HepG2 (cell line): ENCODE data around the gene ECSIT. TPM values are rescaled to one million over a fixed set of nuclear protein-coding genes. Genes with fewer than 3 reads are reported as not detected.

Experiments
- ATF7-NPFF ChIP-seq: sonication (generic); formaldehyde crosslinking; IDR thresholded peaks from 2 replicates; pipeline ENCODE4 v1.8.1; 2023; ENCODE audit warnings: mild to moderate bottlenecking, low read depth, missing genetic modification reagents, moderate library complexity
- BRD4 ChIP-seq: sonication (generic); formaldehyde crosslinking; IDR thresholded peaks from 2 replicates; pipeline ENCODE4 v1.4.0; 2020; ENCODE audit warnings: missing genetic modification reagents
- HNF1A ChIP-seq, 2 experiments: sonication (generic) in 1 of 2; formaldehyde crosslinking in 1 of 2; IDR thresholded peaks; 2 replicates each; pipeline versions ENCODE4 v1.4.0 to v1.6.1; 2016 to 2020; ENCODE audit warnings: borderline replicate concordance in 1 of 2, low read depth in 1 of 2, mild to moderate bottlenecking in 1 of 2, missing genetic modification reagents in 1 of 2
- KMT2A ChIP-seq: sonication (generic); formaldehyde crosslinking; IDR thresholded peaks from 2 replicates; pipeline ENCODE4 v1.4.0; 2020; ENCODE audit warnings: missing genetic modification reagents
- PAXIP1 ChIP-seq: sonication (generic); formaldehyde crosslinking; conservative IDR thresholded peaks from 2 replicates; pipeline ENCODE4 v1.4.0; 2020; ENCODE audit warnings: mild to moderate bottlenecking, missing genetic modification reagents, moderate library complexity
- SP140L ChIP-seq: sonication (generic); formaldehyde crosslinking; IDR thresholded peaks from 2 replicates; pipeline ENCODE4 v1.4.0; 2020; ENCODE audit warnings: missing genetic modification reagents, borderline replicate concordance
- SP4 ChIP-seq: sonication (generic); formaldehyde crosslinking; IDR thresholded peaks from 2 replicates; pipeline ENCODE4 v1.8.1; 2023; ENCODE audit warnings: mild to moderate bottlenecking, missing genetic modification reagents
- TIGD3 ChIP-seq: sonication (generic); formaldehyde crosslinking; IDR thresholded peaks from 2 replicates; pipeline ENCODE4 v1.5.1; 2020; ENCODE audit warnings: mild to moderate bottlenecking, missing genetic modification reagents, borderline replicate concordance
- TRIM22 ChIP-seq: fragments of 450-650 bp; IDR thresholded peaks from 2 replicates; pipeline ENCODE4 v1.6.1; 2017
- ZBTB10 ChIP-seq: sonication (generic); formaldehyde crosslinking; IDR thresholded peaks from 2 replicates; pipeline ENCODE4 v1.4.0; 2020; ENCODE audit warnings: missing genetic modification reagents, borderline replicate concordance
- ZNF350 ChIP-seq: sonication (generic); formaldehyde crosslinking; IDR thresholded peaks from 2 replicates; pipeline ENCODE4 v1.4.0; 2020; ENCODE audit warnings: mild to moderate bottlenecking, low read depth, missing genetic modification reagents, borderline replicate concordance
- polyA plus RNA-seq, 8 experiments: library from polyadenylated mRNA; depleted of rRNA in 3 of 8; stranded (reverse) in 7 of 8; unstranded in 1 of 8; fragments of >200 nt; fragmentation: Illumina TruSeq in 4 of 8; extraction: Trizol in 4 of 8; gene quantifications; 2 replicates each; pipeline versions ENCODE4 v1.2.1 to v1.2.3, GENCODE V29; 2011 to 2016; ENCODE audit warnings: low read depth in 4 of 8, missing spikeins in 1 of 8, mixed read lengths in 1 of 8; ENCODE audit not compliant: insufficient read depth in 1 of 8
- total RNA-seq, 5 experiments: library from RNA; depleted of rRNA; stranded (reverse); fragments of >200 nt; fragmentation: Illumina TruSeq; extraction: Trizol; gene quantifications; 2 replicates each; pipeline ENCODE4 v1.2.3, GENCODE V29; 2016; ENCODE audit warnings: low read depth in 1 of 5

Gene ECSIT
- total and polyA plus RNA-seq, 2 of the 13 experiments (the other 11 are each of a cell fraction or from before 2014, with no cell fraction given): 36.4 to 62.3 TPM

GRCh38 chr19:11535792-11536595 is 7.1 kb upstream of the ECSIT start (continued):
- no peak for TF ChIP-seq HNF1A (IDR thresholded peaks at IDR 0.05; ENCODE audit: low read depth)
- no peak for TF ChIP-seq HNF1A (CRISPR knock-in tag; IDR thresholded peaks at IDR 0.05; ENCODE audit: borderline replicate concordance)
- no peak for TF ChIP-seq ZNF350
- no peak for TF ChIP-seq SP140L
- TF ChIP-seq ATF7-NPFF (CRISPR knock-in tag): no peak
- TF ChIP-seq KMT2A (CRISPR knock-in tag): no peak
- peak; percentile 87 for TF ChIP-seq SP4
- TF ChIP-seq PAXIP1 (CRISPR knock-in tag): no peak
- 0 out of 2 replicates have a peak, but pooled peaks have one; percentile 57 for TF ChIP-seq ZBTB10
- TF ChIP-seq BRD4 (CRISPR knock-in tag): no peak
- 0 out of 2 replicates have a peak, but pooled peaks have one; percentile 39 for TF ChIP-seq TIGD3 (CRISPR knock-in tag)
- TF ChIP-seq TRIM22: no peak
